AG09309 (cell line): ENCODE measurements around the gene PRKCA.
"Not testable (repeated sequence)": the region's sequence is repeated elsewhere in the genome, so short reads cannot be mapped to it uniquely, and the experiment has no call there.

ENCODE experiments used
- DNase-seq: peaks from one replicate; pipeline ENCODE4 v3.0.0-alpha.2; 2010; ENCODE audit warnings: low read depth
- H3K4me3 ChIP-seq: 2 replicates; pipeline ENCODE4 v1.5.1; 2011; ENCODE audit warnings: mild to moderate bottlenecking, low read depth, low read length, moderate library complexity; ENCODE audit not compliant: control insufficient read depth
- TF ChIP-seq, protein P1 (sequence below): IDR thresholded peaks from 2 replicates; pipeline ENCODE4 v1.5.1; 2011; ENCODE audit warnings: mild to moderate bottlenecking, low read depth, low read length, inconsistent platforms; ENCODE audit not compliant: insufficient read depth, control insufficient read depth; ENCODE audit errors: missing control alignments

PRKCA gene

DNA sequence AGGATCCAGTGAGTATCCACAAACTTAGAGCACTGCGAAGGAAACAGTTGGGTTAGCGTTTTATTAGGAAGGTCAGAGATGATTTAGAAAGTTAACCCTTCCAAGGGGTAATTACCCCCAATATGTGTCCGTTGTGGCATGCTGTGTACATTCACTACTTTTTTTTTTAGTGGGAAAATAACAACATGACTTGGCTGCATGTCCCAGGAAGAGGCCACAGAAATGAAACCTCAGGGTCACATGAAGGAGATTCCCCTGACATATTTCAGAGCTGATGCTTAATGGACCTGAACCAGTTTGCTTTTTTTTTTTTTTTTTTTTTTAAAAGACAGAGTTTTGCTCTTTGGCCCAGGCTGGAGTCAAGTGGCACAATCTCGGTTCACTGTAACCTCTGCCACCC is 167.5 kb downstream of the PRKCA start:
- TF ChIP-seq, protein P1, sequence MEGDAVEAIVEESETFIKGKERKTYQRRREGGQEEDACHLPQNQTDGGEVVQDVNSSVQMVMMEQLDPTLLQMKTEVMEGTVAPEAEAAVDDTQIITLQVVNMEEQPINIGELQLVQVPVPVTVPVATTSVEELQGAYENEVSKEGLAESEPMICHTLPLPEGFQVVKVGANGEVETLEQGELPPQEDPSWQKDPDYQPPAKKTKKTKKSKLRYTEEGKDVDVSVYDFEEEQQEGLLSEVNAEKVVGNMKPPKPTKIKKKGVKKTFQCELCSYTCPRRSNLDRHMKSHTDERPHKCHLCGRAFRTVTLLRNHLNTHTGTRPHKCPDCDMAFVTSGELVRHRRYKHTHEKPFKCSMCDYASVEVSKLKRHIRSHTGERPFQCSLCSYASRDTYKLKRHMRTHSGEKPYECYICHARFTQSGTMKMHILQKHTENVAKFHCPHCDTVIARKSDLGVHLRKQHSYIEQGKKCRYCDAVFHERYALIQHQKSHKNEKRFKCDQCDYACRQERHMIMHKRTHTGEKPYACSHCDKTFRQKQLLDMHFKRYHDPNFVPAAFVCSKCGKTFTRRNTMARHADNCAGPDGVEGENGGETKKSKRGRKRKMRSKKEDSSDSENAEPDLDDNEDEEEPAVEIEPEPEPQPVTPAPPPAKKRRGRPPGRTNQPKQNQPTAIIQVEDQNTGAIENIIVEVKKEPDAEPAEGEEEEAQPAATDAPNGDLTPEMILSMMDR: no peak
- no peak for DNase-seq
- H3K4me3 ChIP-seq: no peak overlapping the region

DNA sequence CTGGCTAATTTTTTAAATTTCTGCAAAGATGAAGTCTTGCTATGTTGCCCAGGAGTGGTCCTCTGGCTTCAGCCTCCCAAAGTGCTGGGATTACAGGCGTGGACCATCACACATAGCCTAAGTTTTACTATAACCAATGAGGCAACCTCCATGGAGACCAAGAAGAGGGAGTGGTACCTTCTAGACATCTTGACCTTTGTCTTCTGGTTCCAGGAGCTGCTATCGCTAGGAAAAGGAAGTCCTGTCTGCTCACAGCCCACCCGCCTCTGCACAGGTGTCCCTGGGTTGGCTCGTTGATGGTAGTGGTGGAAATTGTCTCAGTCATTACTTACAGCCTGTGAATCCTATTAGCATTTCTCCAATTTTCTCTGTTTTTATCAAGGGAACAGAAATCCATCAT is 169.7 kb downstream of the PRKCA start:
- no peak overlapping the region for H3K4me3 ChIP-seq
- TF ChIP-seq, protein P1: no peak
- no peak for DNase-seq

DNA sequence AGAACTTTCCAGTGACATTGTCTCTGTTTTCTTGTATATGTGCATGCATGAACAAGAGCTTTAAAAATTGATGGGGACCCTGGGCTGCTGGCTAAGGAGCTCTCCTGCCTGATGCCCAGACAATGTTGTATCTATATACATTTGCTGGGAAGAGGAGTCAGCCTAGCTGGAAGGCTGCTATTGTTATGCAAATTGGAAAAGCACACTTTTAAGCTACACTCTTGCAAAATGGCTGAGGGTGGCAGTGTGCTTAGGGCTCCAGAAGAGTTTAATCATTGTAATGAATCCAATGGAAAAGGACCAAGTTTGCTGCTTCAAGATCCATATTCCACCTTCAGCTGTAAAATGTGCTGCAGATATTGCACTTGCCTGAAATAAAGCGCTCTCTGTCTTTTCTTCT is 171.8 kb downstream of the PRKCA start:
- no peak for DNase-seq
- no peak overlapping the region for H3K4me3 ChIP-seq

DNA sequence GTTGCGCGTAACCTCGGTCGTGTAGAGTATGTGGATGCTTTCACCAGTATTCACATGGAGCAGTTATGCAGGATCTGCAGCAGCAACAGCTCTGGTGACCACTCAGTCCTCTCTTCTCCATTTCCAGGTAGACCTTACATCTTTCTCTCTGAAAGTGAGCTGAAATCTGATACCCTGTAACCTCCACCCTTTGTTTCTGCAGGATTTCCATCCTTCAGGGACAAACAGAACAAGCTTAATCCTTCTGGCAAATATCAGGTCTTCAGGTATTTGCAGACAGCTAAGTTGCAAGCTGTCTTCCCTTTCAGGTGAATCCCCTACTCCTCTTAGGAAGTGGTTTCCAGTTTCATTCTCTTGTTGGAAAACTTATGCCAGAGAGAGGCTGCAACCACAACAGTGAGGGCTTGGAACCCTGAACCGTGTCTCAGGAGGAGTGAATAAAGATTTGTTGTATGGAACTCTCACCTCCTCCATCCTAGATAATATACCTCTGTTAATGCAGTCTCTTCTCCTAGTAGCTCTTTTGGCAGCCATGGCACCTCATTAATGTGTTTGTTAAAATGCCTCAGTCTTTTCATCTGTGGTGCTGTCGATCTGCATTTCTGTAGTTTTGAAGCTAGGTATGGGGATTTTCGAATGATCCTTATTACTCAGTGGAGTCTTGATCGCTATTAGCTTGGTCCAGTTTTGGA is 172.5 kb downstream of the PRKCA start:
- H3K4me3 ChIP-seq: no peak overlapping the region
- no peak for DNase-seq
- TF ChIP-seq, protein P1: no peak

More for the DNA sequence above, 171.8 kb downstream of the PRKCA start:
- TF ChIP-seq, protein P1: no peak

DNA sequence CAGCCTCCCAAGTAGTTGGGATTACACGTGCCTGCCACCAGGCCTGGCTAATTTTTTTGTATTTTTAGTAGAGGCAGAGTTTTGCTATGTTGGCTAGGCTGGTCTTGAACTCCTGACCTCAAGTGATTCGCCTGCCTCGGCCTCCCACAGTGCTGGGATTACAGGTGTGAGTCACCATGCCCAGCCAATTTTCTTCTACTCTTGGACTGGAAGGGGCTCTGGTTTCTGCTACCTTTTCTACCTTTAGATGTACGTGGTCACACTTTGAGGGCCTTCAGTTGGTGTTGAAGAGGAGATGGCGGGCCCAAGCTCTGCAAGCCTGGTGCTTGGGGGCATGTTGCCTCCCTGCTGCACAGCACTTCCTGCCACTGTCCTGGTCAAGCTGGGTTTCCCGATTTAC is 173.6 kb downstream of the PRKCA start:
- no peak for DNase-seq
- no peak overlapping the region for H3K4me3 ChIP-seq
- TF ChIP-seq, protein P1: no peak

DNA sequence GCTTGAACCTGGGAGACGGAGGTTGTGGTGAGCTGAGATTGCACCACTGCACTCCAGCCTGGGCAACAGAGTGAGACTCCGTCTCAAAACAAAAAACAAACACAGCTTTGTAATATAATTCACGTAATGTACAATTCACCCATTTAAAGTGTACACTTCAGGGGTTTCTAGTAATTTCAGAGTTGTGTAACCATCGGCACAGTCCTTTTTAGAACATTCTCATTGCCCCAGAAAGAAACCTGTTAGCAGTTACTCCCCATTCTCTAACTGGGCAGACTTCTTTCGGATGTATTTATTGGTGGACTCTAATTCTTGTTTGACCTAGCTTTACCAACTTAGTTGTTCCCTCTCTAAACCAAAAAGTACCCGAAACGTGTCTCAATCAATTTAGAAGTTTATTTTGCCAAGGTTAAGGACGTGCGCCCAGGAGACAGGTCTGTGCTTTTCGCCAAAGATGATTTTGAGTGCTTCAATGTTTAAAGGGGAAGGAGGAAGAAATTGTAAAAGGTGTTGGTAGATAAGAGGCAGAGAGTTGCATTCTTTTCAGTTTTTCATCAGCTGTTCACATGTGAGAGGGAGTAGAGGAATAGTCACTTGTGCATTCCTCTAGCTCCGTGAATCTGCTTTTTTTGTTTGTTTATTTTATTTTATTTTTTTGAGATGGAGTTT is 175.3 kb downstream of the PRKCA start:
- H3K4me3 ChIP-seq: no peak overlapping the region
- TF ChIP-seq, protein P1: no peak
- DNase-seq: no peak

DNA sequence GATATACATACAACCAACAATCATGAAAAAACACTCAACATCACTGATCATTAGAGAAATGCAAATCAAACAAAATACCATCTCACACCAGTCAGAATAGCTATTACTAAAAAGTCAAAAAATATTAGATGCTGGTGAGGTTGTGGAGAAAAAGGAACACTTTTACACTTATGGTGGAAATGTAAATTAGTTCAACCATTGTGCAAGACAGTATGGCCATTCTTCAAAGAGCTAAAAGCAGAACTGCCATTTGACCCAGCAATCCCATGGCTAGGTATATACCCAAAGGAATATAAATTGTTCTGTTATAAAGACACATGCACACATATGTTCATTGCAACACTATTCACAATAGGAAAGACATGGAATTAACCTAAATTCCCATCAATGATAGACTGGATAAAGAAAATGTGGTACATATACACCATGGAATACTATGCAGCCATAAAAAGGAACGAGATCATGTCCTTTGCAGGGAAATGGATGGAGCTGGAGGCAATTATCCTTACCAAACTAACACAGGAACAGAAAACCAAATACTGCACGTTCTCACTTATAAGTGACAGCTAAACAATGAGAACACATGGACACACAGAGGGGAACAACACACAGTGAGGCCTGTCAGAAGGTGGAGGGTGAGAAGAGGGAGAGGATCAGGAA is 176.9 kb downstream of the PRKCA start:
- DNase-seq, H3K4me3 ChIP-seq: not testable (repeated sequence)
